Thyroid gland (tissue), 4 donors: ENCODE results near the gene MBNL3.

Experiments
- POLR2A ChIP-seq, 2 donors: fragments of 450-650 bp; IDR thresholded peaks; one replicate each; pipeline ENCODE4 v1.6.1; 2017; ENCODE audit warnings: antibody characterized with exemption in 2 of 2, mild to moderate bottlenecking in 2 of 2, moderate library complexity in 1 of 2
- TF ChIP-seq, protein P1 (sequence below), 6 experiments: fragments of 200-600 bp in 3 of 6; fragments of 450-650 bp in 3 of 6; sonication (generic) in 3 of 6; IDR thresholded peaks; one replicate each; pipeline ENCODE4 v1.5.1; 2016 to 2019; ENCODE audit warnings: antibody characterized with exemption in 6 of 6, mild to moderate bottlenecking in 2 of 6, inconsistent platforms in 1 of 6, moderate library complexity in 1 of 6

DNA sequence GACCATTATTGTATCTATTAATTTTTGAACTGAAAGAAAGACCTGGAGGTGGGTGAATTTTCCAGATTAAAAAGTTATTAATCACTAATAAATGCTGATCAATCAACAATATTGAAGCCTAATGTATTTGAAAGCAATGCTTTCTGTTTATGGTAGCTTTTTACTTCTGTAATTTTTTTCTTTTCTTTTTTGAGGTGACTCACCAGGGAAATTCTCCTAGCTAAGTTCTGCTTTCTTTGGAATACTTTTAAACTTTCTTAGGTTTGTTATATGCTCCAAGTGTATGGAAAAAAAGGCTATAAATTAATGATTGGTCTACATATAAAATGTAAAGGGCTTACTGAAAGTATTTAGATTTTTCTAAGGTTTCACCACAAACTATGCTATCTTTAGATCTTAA, 94.2 kb downstream of the MBNL3 start:
- TF ChIP-seq, protein P1, sequence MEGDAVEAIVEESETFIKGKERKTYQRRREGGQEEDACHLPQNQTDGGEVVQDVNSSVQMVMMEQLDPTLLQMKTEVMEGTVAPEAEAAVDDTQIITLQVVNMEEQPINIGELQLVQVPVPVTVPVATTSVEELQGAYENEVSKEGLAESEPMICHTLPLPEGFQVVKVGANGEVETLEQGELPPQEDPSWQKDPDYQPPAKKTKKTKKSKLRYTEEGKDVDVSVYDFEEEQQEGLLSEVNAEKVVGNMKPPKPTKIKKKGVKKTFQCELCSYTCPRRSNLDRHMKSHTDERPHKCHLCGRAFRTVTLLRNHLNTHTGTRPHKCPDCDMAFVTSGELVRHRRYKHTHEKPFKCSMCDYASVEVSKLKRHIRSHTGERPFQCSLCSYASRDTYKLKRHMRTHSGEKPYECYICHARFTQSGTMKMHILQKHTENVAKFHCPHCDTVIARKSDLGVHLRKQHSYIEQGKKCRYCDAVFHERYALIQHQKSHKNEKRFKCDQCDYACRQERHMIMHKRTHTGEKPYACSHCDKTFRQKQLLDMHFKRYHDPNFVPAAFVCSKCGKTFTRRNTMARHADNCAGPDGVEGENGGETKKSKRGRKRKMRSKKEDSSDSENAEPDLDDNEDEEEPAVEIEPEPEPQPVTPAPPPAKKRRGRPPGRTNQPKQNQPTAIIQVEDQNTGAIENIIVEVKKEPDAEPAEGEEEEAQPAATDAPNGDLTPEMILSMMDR (IDR thresholded peaks at IDR 0.05) = no peak
- no peak for TF ChIP-seq POLR2A (IDR thresholded peaks at IDR 0.05)
